DOHH2 (cell line): Measurements from ENCODE around the gene FAM124B.

ENCODE experiments used
- EZH2phosphoT487 ChIP-seq: fragments of 200-600 bp; sonication (generic); IDR thresholded peaks from 2 replicates; pipeline ENCODE4 v1.6.1; 2017; ENCODE audit warnings: borderline replicate concordance, mild to moderate bottlenecking, antibody characterized with exemption, low read length, moderate library complexity, mixed read lengths
- TF ChIP-seq, protein P1 (sequence below): fragments of 200-600 bp; sonication (generic); IDR thresholded peaks from one replicate; pipeline ENCODE4 v1.5.1; 2014; ENCODE audit warnings: antibody characterized with exemption, mild to moderate bottlenecking, low read depth, low read length; ENCODE audit not compliant: poor library complexity, severe bottlenecking

- TF ChIP-seq, protein P1, sequence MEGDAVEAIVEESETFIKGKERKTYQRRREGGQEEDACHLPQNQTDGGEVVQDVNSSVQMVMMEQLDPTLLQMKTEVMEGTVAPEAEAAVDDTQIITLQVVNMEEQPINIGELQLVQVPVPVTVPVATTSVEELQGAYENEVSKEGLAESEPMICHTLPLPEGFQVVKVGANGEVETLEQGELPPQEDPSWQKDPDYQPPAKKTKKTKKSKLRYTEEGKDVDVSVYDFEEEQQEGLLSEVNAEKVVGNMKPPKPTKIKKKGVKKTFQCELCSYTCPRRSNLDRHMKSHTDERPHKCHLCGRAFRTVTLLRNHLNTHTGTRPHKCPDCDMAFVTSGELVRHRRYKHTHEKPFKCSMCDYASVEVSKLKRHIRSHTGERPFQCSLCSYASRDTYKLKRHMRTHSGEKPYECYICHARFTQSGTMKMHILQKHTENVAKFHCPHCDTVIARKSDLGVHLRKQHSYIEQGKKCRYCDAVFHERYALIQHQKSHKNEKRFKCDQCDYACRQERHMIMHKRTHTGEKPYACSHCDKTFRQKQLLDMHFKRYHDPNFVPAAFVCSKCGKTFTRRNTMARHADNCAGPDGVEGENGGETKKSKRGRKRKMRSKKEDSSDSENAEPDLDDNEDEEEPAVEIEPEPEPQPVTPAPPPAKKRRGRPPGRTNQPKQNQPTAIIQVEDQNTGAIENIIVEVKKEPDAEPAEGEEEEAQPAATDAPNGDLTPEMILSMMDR: no peak
- no peak for TF ChIP-seq EZH2phosphoT487
These were observed 54.5 kb downstream of the FAM124B start for GRCh38 chr2:224347176-224348051.
